RWPE2 (cell line): ENCODE measurements around the gene PPP1R16B.

ENCODE experiments used
- ATAC-seq: fragments of 200-7000 bp; cut with Tn5 transposase; 3 replicates; pipeline ENCODE4 v1.9.1; 2021; ENCODE audit warnings: low read depth
- DNase-seq: peaks from one replicate; pipeline ENCODE4 v3.0.0-alpha.2; 2020; ENCODE audit warnings: low spot score
- H3K27ac ChIP-seq: fragments of 450-650 bp; 2 replicates; pipeline ENCODE4 v1.5.1; 2017; ENCODE audit warnings: mild to moderate bottlenecking; ENCODE audit not compliant: poor library complexity, severe bottlenecking
- H3K27me3 ChIP-seq: fragments of 250-450 bp; sonication (Bioruptor Pico); 2 replicates; pipeline ENCODE4 v1.5.1; 2021; ENCODE audit warnings: mild to moderate bottlenecking, moderate library complexity; ENCODE audit not compliant: insufficient read depth, poor library complexity, severe bottlenecking
- H3K36me3 ChIP-seq: fragments of 250-450 bp; sonication (Bioruptor Pico); 2 replicates; pipeline ENCODE4 v1.5.1; 2020; ENCODE audit warnings: low read depth, mild to moderate bottlenecking, moderate library complexity
- H3K4me1 ChIP-seq: fragments of 250-450 bp; sonication (Bioruptor Pico); 2 replicates; pipeline ENCODE4 v1.5.1; 2021; ENCODE audit warnings: mild to moderate bottlenecking, moderate library complexity; ENCODE audit not compliant: insufficient read depth, poor library complexity, severe bottlenecking
- H3K4me3 ChIP-seq: fragments of 250-450 bp; sonication (Bioruptor Pico); 2 replicates; pipeline ENCODE4 v1.5.1; 2021; ENCODE audit warnings: mild to moderate bottlenecking, moderate library complexity; ENCODE audit not compliant: severe bottlenecking
- H3K9me3 ChIP-seq: fragments of 250-450 bp; sonication (Bioruptor Pico); 2 replicates; pipeline ENCODE4 v1.5.1; 2021; ENCODE audit warnings: mild to moderate bottlenecking, moderate library complexity; ENCODE audit not compliant: severe bottlenecking
- CTCF ChIP-seq: fragments of 450-650 bp; IDR thresholded peaks from one replicate; pipeline ENCODE4 v1.5.1; 2017; ENCODE audit warnings: mild to moderate bottlenecking, moderate library complexity; ENCODE audit not compliant: poor library complexity, severe bottlenecking

Gene PPP1R16B

DNA sequence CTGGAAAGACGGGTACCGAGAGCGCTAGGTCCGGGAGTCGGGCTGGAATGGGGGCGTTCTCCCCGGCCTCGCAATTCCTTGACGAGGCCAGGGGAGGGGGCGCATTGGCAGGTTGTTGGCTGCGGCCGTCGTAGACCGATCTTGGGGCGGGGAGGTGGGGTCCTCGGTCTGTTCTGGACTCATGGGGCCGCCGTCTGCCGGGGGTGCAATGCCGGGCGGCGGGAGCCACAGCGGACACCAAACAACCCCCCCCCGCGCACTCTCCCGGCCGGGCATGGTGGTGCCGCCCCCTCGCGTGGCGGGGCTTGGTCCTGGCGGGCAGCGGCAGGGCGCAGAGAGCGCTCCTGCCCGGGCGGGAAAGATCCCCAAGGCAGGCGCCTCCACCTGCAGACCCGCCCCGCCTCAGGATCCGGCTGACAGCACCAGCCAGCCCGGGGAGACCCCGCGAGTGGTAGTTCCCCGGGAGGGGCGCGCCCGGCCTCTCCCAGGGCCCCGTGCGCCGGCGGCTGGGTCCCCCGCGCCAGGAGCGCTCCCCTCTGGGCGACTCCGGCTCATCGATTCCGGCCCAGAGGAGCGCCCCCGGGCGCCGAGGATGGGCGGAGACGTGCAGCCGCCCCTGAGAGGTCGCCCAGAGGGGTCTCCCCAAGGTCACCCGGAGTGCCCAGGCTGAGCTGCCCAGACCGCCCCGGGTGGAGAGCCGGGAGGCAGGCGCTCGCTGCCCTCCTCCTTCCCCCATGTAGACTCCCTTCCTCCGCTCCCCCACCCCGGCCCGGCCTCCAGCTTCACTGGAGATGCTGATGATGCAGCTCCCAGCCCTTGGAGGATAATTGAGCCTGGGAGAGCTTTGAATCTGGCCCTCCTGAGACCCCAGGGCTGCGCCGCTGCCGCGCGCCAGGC is 709 bp downstream of the PPP1R16B start:
- Histone ChIP-seq H3K4me1 (no peaks in the 10 kb centered on the region), H3K4me3 (peak overlapping the region; percentile 34), H3K9me3 (no peaks in the 10 kb centered on the region), H3K27me3 (peaks cover 48% of the 10 kb centered on the region), H3K36me3 (no peaks in the 10 kb centered on the region), H3K27ac (no peak overlapping the region)
- DNase-seq (peak; percentile 81), ATAC-seq (peak; percentile 71)
- peak; percentile 41 for TF ChIP-seq CTCF

- ATAC-seq = peak; percentile 3; the same call in 2 of the 3 replicates
- H3K4me3 ChIP-seq = peak overlapping the region; percentile 34
- H3K27ac ChIP-seq = no peak overlapping the region
- no peaks in the 10 kb centered on the region for H3K9me3 ChIP-seq
- TF ChIP-seq CTCF = no peak
- DNase-seq = no peak
- H3K4me1 ChIP-seq = no peaks in the 10 kb centered on the region
- H3K27me3 ChIP-seq = peaks cover 48% of the 10 kb centered on the region
- H3K36me3 ChIP-seq = no peaks in the 10 kb centered on the region
Observed at GRCh38 chr20:38806855-38807655, 1.6 kb downstream of the PPP1R16B start.

- H3K27ac ChIP-seq = no peak overlapping the region
- no peak overlapping the region for H3K4me3 ChIP-seq
- H3K36me3 ChIP-seq = no peaks in the 10 kb centered on the region
- no peak for ATAC-seq
- TF ChIP-seq CTCF = no peak
- H3K9me3 ChIP-seq = no peaks in the 10 kb centered on the region
- H3K4me1 ChIP-seq = no peaks in the 10 kb centered on the region
- DNase-seq = peak; percentile 55
- peaks cover 47% of the 10 kb centered on the region for H3K27me3 ChIP-seq
Observed at GRCh38 chr20:38809942-38810341, 4.4 kb downstream of the PPP1R16B start.

GRCh38 chr20:38810926-38811630 is 5.6 kb downstream of the PPP1R16B start:
- Histone ChIP-seq H3K27me3 (peaks cover 39% of the 10 kb centered on the region), H3K9me3 (no peaks in the 10 kb centered on the region), H3K27ac (no peak overlapping the region), H3K4me1 (no peaks in the 10 kb centered on the region), H3K36me3 (no peaks in the 10 kb centered on the region), H3K4me3 (no peak overlapping the region)
- TF ChIP-seq CTCF = no peak
- peak; percentile 46 for DNase-seq
- no peak for ATAC-seq
